Activated CD8-positive, alpha-beta memory T cell treated with anti-CD3 and anti-CD28 coated beads for 48 hours (primary cell): ENCODE measurements around the gene BARHL2.

Experiments
- DNase-seq, 3 experiments: peaks; one replicate each; pipeline ENCODE4 v3.0.0-alpha.2; 2020; ENCODE audit warnings: low read depth in 2 of 3, low spot score in 2 of 3

The BARHL2 gene

GRCh38 chr1:90716552-90717355 is at the start of gene BARHL2:
Gene BARHL2, minus strand, starts transcription at chr1:90717302. Its CDS starts 107 bp downstream, at chr1:90717195.
- DNase-seq, result no peak

- DNase-seq, result no peak
These were observed 46.8 kb upstream of the BARHL2 start for GRCh38 chr1:90763930-90764329.

GRCh38 chr1:90763506-90763905 is 46.4 kb upstream of the BARHL2 start:
- no peak for DNase-seq

GRCh38 chr1:90761781-90762589 is 44.9 kb upstream of the BARHL2 start:
- no peak for DNase-seq

- no peak for DNase-seq
These were observed 44.1 kb upstream of the BARHL2 start for GRCh38 chr1:90761156-90761555.

- no peak for DNase-seq
These were observed 36.5 kb upstream of the BARHL2 start for GRCh38 chr1:90753556-90753955.

GRCh38 chr1:90748668-90749067 is 31.6 kb upstream of the BARHL2 start:
- no peak for DNase-seq

- DNase-seq, result no peak
These were observed 29.8 kb upstream of the BARHL2 start for GRCh38 chr1:90746857-90747256.

GRCh38 chr1:90745972-90746371 is 28.9 kb upstream of the BARHL2 start:
- no peak for DNase-seq

GRCh38 chr1:90732136-90732535 is 15.0 kb upstream of the BARHL2 start:
- no peak for DNase-seq

- DNase-seq, result no peak
These were observed 14.4 kb upstream of the BARHL2 start for GRCh38 chr1:90731382-90732050.

GRCh38 chr1:90730243-90731022 is 13.3 kb upstream of the BARHL2 start:
- DNase-seq, result no peak

- no peak for DNase-seq
These were observed 12.6 kb upstream of the BARHL2 start for GRCh38 chr1:90729504-90730242.

GRCh38 chr1:90728502-90729287 is 11.6 kb upstream of the BARHL2 start:
- no peak for DNase-seq

- no peak for DNase-seq
These were observed 10.9 kb upstream of the BARHL2 start for GRCh38 chr1:90727917-90728501.

GRCh38 chr1:90726986-90727480 is 9.9 kb upstream of the BARHL2 start:
- no peak for DNase-seq

- no peak for DNase-seq
These were observed 9.4 kb upstream of the BARHL2 start for GRCh38 chr1:90726425-90726985.

GRCh38 chr1:90725657-90726424 is 8.7 kb upstream of the BARHL2 start:
- no peak for DNase-seq
